HG02870 (cell line): ENCODE data around the gene CCT5.
A peak's percentile ranks its signal among the peaks of the same experiment; 100 is the strongest.
"Not testable (repeated sequence)": the region's sequence is repeated elsewhere in the genome, so short reads cannot be mapped to it uniquely, and the experiment has no call there.

Experiments
- ATAC-seq: cut with Tn5 transposase; IDR thresholded peaks from one replicate; pipeline ENCODE4 v1.9.1; 2021; ENCODE audit warnings: mild to moderate bottlenecking, moderate library complexity; ENCODE audit not compliant: unreplicated experiment

The CCT5 gene

GRCh38 chr5:10244342-10244944 lies 5.6 kb upstream of the CCT5 start:
- ATAC-seq, result no peak

- no peak for ATAC-seq
These were observed 3.3 kb upstream of the CCT5 start for GRCh38 chr5:10246761-10247160.

GRCh38 chr5:10247217-10247616 lies 2.9 kb upstream of the CCT5 start:
- not testable (repeated sequence) for ATAC-seq

GRCh38 chr5:10248378-10249260 lies 1.5 kb upstream of the CCT5 start:
- ATAC-seq, result peak; percentile 2

GRCh38 chr5:10250806-10251276 lies 761 bp downstream of the CCT5 start:
- ATAC-seq, result peak; percentile 7

- ATAC-seq, result no peak
These were observed 1.3 kb downstream of the CCT5 start for GRCh38 chr5:10251405-10251804.

- no peak for ATAC-seq
These were observed 3.3 kb downstream of the CCT5 start for GRCh38 chr5:10253390-10253789.

- no peak for ATAC-seq
These were observed 4.6 kb downstream of the CCT5 start for GRCh38 chr5:10254686-10255085.

- no peak for ATAC-seq
These were observed 7.8 kb downstream of the CCT5 start for GRCh38 chr5:10257870-10258269.

- ATAC-seq, result no peak
These were observed 9.8 kb downstream of the CCT5 start for GRCh38 chr5:10259899-10260298.

- no peak for ATAC-seq
These were observed 11.0 kb downstream of the CCT5 start for GRCh38 chr5:10261065-10261464.

- ATAC-seq, result no peak
These were observed 12.2 kb downstream of the CCT5 start for GRCh38 chr5:10262121-10262774.

GRCh38 chr5:10262995-10263394 lies 12.9 kb downstream of the CCT5 start:
- ATAC-seq, result no peak

- no peak for ATAC-seq
These were observed 14.5 kb downstream of the CCT5 start for GRCh38 chr5:10264604-10265003.

- no peak for ATAC-seq
These were observed 15.4 kb downstream of the CCT5 start for GRCh38 chr5:10265245-10266109.

GRCh38 chr5:10266137-10266536 lies 16.1 kb downstream of the CCT5 start:
- ATAC-seq, result no peak

GRCh38 chr5:10266839-10267238 lies 16.8 kb downstream of the CCT5 start:
- ATAC-seq, result no peak

GRCh38 chr5:10268100-10268499 lies 18.0 kb downstream of the CCT5 start:
- ATAC-seq, result no peak

GRCh38 chr5:10272053-10272874 lies 22.2 kb downstream of the CCT5 start:
- no peak for ATAC-seq

GRCh38 chr5:10272875-10273209 lies 22.8 kb downstream of the CCT5 start:
- not testable (repeated sequence) for ATAC-seq
